AG04449 (cell line): ENCODE measurements around the gene ACO1.
A peak's percentile ranks its signal among the peaks of the same experiment; 100 is the strongest.

Source experiments
- CTCF ChIA-PET: fragments of 350-600 bp; formaldehyde crosslinking; extraction: SDS; loops from one replicate; lab custom pipeline; 2021; ENCODE audit warnings: antibody characterized with exemption; lab: Yijun Ruan, JAX
- POLR2A ChIA-PET: fragments of 400-600, 350-600 bp; formaldehyde crosslinking; extraction: SDS; loops from one replicate; lab custom pipeline; 2020; ENCODE audit warnings: antibody characterized with exemption, inconsistent platforms; lab: Yijun Ruan, JAX
- DNase-seq: peaks from one replicate; pipeline ENCODE4 v3.0.0-alpha.2; 2010; ENCODE audit warnings: low read depth, low spot score
- H3K4me3 ChIP-seq: 2 replicates; pipeline ENCODE4 v1.5.1; 2011; ENCODE audit warnings: low read depth, mild to moderate bottlenecking, control low read depth, low read length
- CTCF ChIP-seq: IDR thresholded peaks from one replicate; pipeline ENCODE4 v1.5.1; 2011; ENCODE audit warnings: mild to moderate bottlenecking, moderate library complexity, low read length, control low read depth, inconsistent platforms; ENCODE audit not compliant: insufficient read depth; ENCODE audit errors: missing control alignments

ACO1 gene

GRCh38 chr9:32426278-32426939 is 42.0 kb downstream of the ACO1 start:
- TF ChIP-seq CTCF, result no peak
- peak; percentile 55 for DNase-seq
- ChIA-PET POLR2A (interaction anchor here (0.6 to 1.2 kb wide), 2 partner anchors 42 to 600 kb away, joined by 3 read pairs; partner anchors contain the start of gene ACO1), CTCF (interaction anchor here (0.8 to 9.0 kb wide), 7 partner anchors 10 to 152 kb away, joined by 3 to 75 read pairs (median 4); partner anchors contain the start of gene ACO1)
- H3K4me3 ChIP-seq, result no peak overlapping the region

DNA sequence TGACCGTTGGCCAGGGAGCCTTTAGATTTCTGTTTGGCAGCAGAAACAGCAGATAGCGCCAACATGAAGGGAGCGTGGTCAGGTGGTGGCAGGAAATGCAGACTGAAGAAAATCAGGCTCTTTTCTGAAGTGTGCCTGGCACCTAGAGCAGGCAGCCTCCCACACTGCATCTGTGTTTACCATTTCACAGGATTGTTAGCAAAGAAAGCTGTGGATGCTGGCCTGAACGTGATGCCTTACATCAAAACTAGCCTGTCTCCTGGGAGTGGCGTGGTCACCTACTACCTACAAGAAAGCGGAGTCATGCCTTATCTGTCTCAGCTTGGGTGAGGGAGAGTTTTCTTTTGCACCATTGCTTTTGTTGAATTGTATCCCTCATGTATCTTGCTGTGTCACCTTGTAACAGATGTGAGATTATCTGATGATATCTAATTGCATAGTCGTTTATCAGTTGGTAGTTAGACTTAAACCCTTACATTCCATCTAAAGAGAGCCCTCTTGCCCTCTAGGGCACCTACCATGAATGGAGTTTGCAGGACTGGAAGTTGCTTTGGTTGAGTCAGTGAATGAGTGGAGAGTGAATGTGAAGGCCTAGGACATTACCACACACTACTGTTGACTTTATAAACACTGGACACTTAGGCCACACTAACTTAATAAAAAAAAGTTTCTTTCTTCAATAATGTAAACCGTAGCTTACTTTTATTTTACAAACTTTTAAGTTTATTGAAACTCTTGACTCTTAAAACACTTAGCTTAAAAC is 42.8 kb downstream of the ACO1 start:
- CTCF ChIA-PET, result interaction anchor here (0.8 to 9.0 kb wide), 7 partner anchors 9 to 152 kb away, joined by 3 to 75 read pairs (median 4); partner anchors contain the start of gene ACO1
- DNase-seq, result no peak
- POLR2A ChIA-PET, result interaction anchor here (1.2 kb wide), 1 partner anchor 599 kb away, joined by 3 read pairs; no protein-coding TSS in a partner anchor
- TF ChIP-seq CTCF, result no peak
- no peak overlapping the region for H3K4me3 ChIP-seq

DNA sequence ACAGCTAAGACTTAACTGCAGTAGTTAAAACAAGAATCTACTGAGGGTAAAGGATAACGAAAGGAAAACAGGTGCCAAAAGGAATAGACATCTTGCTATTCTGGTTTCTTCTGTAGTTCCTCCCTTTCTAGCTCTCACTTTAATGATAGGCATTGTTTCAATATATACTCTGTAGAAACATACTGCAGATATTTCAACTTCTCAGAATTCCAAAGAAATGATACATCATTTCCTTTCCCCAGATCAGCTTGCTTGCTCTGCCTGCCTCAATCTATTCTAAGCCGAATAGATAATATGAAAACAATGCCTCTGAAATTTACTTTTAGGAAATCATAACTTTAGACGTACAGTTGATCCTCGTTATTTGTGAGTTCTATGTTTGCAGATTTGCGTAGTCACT is 46.3 kb downstream of the ACO1 start:
- TF ChIP-seq CTCF, result no peak
- peak overlapping the region; percentile 1; the same call in 1 of the 2 replicates for H3K4me3 ChIP-seq
- ChIA-PET POLR2A (interaction anchor here (0.9 to 1.0 kb wide), 2 partner anchors 46 to 95 kb away, joined by 4 to 5 read pairs; partner anchors contain the start of gene RIGI), CTCF (interaction anchor here (0.9 to 10.3 kb wide), 8 partner anchors 8 to 538 kb away, joined by 3 to 233 read pairs (median 4); partner anchors contain the start of gene ACO1)
- no peak for DNase-seq

DNA sequence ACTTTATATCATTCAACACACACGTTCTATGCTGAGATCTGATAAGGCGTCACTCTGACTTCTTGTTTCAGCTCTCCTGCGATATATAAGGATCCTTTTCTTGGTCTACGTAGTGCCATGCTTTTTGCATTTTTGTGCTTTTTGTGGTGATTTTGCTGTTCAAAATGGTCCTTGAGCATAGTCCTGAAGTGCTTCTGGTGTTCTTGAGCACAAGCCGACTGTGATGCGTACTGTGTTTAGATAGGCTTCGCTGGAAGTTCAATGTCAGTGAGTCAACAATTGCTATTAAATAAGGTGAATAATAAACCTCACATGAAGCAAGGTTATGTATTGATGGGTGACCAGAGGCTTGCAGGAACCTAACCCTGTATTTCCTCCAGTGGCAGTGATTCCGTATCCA is 46.8 kb downstream of the ACO1 start:
- H3K4me3 ChIP-seq, result no peak overlapping the region
- POLR2A ChIA-PET, result interaction anchor here (0.7 to 1.0 kb wide), 3 partner anchors 46 to 137 kb away, joined by 3 to 5 read pairs (median 4); partner anchors contain the start of gene RIGI
- no peak for DNase-seq
- CTCF ChIA-PET, result interaction anchor here (0.9 to 10.3 kb wide), 11 partner anchors 8 to 537 kb away, joined by 3 to 233 read pairs (median 5); partner anchors contain the start of gene ACO1
- TF ChIP-seq CTCF, result no peak

DNA sequence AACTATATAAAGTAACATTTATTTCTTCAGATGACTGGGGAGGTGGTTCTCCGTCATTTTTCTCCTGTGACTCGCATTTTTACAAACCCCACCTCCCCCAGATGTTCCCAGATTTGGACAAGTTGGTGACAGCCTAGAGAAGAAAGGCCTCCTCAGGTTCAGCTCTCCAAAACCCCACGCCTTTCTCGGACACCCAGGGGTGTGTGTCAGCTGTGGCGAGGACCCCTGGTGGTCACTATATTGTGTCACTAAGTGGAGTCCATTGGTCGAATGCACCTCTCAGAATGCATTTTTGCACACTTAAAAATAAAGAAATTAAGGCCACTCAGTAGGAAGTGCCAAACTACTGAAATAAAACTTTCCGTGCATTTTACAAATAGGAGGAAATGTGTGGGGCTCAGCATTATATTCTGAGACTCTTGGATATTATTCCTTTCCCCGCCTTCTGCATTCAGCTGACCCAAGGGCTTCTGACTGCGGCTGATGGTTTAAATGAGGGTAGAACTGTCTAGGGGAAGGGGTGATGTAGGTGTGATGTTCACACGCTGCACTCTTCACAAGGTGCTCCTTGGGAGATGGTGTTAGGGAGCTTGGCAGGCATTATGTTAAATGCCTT is 47.6 kb downstream of the ACO1 start:
- POLR2A ChIA-PET, result interaction anchor here (0.7 kb wide), 1 partner anchor 136 kb away, joined by 3 read pairs; no protein-coding TSS in a partner anchor
- TF ChIP-seq CTCF, result peak; percentile 53
- H3K4me3 ChIP-seq, result no peak overlapping the region
- CTCF ChIA-PET, result interaction anchor here (0.6 to 10.3 kb wide), 25 partner anchors 8 to 537 kb away, joined by 3 to 233 read pairs (median 4); partner anchors contain the start of genes ACO1, NDUFB6 and RIGI
- no peak for DNase-seq
